G401 (cell line): ENCODE data around the gene TECTB. TPM values are rescaled to one million over a fixed set of nuclear protein-coding genes. Genes with fewer than 3 reads are reported as not detected.

Source experiments
- DNase-seq: peaks from one replicate; pipeline ENCODE4 v3.0.0-alpha.2; 2015; ENCODE audit warnings: low spot score
- in situ Hi-C: cut with HindIII; loops from 2 replicates; pipeline ENCODE4 v1.10.0; 2016; ENCODE audit warnings: low sequenced_read_pairs, mixed read lengths
- total RNA-seq: library from RNA; depleted of rRNA; stranded (reverse); fragments of >200 nt; shearing (Covaris generic); gene quantifications from 2 replicates; pipeline ENCODE4 v1.2.3, GENCODE V29; 2014

TECTB gene
- total RNA-seq, 1 experiment from 2014 or later: not detected

GRCh38 chr10:112299456-112299855 is 16.3 kb downstream of the TECTB start:
- DNase-seq: no peak
- in situ Hi-C loops: no loop called here

GRCh38 chr10:112302335-112302734 is 19.1 kb downstream of the TECTB start:
- in situ Hi-C loops: no loop called here

DNA sequence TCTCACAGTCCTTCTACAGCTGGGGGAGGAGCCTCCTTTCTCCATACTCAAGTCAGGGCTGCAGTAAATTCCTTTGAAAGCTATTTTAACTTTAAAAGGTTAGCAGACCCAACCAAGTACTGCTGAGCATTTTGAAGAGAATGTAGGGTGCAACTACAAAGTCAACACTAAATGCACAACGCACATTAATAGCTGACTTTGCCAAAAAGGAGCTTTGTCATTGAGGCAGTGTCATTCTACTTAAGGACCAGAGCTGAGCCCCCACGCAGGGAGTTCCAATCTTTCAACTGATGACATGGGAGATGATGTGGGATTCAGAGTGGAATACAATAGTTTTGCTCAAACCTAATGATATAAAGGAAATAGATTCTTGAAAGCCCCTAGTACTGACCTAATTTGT is 20.3 kb downstream of the TECTB start:
- in situ Hi-C loops: no loop called here

More at GRCh38 chr10:112302335-112302734, 19.1 kb downstream of the TECTB start:
- no peak for DNase-seq

DNA sequence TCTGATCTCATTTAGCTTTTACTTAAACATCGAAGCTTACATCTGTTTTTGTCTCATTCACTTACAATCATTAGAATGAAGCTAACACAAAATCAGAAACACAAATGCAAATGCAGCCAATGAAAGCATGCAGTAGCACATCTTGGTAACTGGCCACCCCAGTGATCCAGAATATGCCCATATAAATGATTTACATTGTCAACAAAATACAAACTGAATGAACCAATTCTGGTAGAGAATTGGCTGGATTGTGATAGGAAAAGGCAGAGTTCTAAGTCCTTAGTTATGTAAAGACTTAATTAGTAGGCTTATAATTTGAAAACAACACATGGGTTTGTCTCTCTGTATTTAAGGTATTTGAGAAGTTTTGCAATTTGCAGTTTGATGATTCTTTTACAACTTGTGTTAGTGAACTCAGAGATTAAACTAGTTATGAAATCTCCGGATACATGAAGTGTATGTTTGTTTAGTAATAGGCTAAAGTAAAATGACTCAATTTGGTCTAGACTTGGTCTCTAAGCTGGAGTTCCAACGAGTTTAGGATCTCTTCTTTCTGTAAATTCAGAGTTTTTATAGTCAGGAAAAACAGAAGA is 21.2 kb downstream of the TECTB start:
- DNase-seq: no peak
- in situ Hi-C loops: no loop called here

More for the DNA sequence above, 20.3 kb downstream of the TECTB start:
- DNase-seq: no peak

GRCh38 chr10:112307358-112308124 is 24.3 kb downstream of the TECTB start:
- in situ Hi-C loops: no loop called here
- DNase-seq: peak; percentile 22

DNA sequence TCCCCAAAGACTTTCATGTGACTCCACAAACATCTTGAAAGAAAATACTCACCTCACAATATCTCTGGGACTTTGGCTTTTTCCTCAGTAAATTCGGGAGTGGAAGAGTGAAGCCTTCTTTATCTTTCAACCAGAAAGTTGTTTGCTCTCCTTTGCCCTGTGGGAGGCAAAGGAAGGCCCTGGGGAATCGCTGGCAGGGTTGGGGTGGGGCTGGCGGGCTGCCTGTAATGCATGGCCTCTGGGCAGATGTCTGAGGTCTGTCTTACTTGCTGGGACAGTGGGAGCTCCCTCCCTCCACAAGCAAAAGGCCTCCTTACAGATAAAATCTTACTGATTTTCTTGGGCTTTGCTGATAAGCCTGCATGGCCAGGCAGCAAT is 24.9 kb downstream of the TECTB start:
- in situ Hi-C loops: no loop called here
- no peak for DNase-seq

GRCh38 chr10:112311481-112311880 is 28.3 kb downstream of the TECTB start:
- in situ Hi-C loops: no loop called here
- no peak for DNase-seq

DNA sequence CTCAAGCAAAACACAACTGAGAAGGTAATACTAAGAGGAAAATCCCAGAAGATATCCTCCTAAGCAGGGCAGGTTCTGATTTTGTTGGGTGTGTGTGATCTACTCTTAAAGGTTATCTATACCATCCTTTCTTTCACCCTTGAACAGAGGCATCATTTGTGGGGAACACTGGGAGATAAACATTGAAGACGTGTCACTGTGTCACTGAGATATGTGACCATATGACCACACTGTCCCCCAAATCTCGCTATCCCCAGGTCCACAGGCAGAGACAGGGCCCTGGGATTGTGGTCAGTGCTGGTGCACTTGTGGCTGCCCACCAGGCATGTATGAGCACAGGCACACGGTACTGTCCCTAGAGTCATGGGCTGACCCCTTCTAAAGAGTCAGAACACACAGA is 30.0 kb downstream of the TECTB start:
- in situ Hi-C loops: no loop called here
- no peak for DNase-seq

DNA sequence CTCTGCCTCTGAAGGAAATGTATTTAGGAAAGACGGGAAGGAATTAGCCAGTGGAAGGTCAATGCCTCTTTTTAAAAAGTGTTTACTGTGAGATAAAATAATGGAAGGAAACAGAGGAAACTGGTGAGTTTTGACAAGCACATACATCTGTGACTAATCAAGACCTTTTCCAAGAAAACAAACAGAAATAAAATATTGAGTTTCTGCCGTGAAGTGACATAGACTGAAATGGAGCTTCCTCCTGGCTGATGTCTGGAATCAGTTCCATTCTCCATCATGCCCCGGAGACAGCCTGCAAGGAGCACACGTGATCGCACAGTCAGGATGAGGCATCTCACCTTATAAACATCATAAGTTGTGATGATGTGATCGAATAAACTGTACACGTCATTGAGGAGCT is 30.7 kb downstream of the TECTB start:
- no peak for DNase-seq
- in situ Hi-C loops: no loop called here

GRCh38 chr10:112314822-112315474 is 31.7 kb downstream of the TECTB start:
- in situ Hi-C loops: no loop called here
- DNase-seq: peak; percentile 78

DNA sequence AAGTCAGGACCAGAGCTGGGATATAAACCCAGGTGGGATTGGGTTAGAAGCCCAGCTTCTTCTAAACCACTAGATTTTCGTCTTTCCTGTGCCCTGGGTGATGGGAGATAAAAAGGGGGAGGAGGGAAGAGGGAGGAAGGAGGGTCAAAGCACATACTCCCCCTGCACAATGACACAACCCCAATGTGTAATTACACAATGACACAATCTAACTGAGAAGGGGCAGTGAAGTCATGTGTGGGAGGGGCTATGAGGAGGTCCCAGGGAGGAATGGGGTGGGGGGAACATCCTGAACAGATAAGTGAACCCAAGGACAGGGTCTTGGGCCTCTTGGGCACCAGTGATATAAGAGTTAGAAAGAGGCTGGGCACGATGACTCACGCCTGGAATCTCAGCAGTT is 44.5 kb downstream of the TECTB start:
- no peak for DNase-seq
- in situ Hi-C loops: no loop called here

GRCh38 chr10:112330162-112330561 is 47.0 kb downstream of the TECTB start:
- DNase-seq: no peak
- in situ Hi-C loops: no loop called here

DNA sequence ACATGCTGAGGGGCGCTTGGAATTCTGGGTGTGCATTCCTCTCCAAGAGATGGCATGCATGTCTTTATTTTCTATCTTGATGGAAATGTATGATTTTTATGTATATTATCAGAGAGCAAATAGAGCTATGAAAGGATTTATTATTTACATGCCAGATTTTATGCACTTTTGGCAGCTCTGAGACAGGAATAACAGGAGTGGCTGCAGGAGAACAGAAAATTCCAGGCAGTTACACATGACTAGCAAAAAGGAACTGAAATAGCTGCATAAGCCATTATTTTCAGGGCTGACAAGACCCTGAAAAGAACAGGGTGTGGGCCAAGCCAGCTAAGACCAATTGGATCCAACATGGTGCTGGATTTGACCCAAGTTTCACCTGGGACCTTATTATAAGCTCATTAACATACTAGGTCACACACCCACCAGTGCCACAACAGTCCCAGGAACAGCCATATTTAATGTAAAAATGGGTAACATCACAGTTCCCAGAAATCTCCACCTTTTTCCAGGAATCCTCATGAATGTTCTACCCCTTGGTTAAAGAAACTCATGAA is 47.5 kb downstream of the TECTB start:
- in situ Hi-C loops: no loop called here
- no peak for DNase-seq

- in situ Hi-C loops: no loop called here
- no peak for DNase-seq
Observed at GRCh38 chr10:112332022-112332421, 48.8 kb downstream of the TECTB start.

DNA sequence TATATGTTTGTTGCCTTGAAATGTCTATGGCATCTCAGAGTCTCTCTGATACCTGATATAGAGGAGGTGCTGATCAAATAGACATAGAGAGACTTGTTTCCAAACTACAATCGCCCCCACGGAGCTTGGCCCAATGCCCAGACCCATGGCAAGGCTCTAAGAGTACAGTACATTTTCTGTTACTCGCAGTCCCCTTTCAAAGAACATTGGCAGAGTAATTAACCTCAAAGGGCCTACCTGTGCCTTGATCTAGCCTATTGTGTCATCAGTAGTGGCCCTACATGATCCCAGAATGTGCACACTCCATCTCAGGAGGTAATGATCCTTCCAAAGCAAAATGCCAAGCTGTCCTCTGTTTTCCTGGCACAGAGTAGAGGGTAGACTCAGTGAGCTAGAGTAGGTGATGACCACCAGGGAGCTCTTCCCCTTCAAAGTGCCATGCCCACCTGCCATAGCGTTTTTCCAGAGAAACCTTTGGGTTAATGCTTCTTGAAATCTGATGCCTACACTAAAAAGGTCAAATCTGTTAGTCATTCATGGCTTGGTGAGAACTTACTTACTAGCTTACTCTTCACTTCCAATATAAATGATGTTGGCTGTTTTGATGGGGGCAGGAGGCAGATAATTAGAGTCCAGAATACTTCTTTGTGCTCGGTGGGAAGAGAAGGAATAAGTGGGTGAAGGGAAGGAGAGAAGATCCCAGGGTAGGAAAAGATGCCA is 49.5 kb downstream of the TECTB start:
- DNase-seq: no peak
- in situ Hi-C loops: no loop called here

DNA sequence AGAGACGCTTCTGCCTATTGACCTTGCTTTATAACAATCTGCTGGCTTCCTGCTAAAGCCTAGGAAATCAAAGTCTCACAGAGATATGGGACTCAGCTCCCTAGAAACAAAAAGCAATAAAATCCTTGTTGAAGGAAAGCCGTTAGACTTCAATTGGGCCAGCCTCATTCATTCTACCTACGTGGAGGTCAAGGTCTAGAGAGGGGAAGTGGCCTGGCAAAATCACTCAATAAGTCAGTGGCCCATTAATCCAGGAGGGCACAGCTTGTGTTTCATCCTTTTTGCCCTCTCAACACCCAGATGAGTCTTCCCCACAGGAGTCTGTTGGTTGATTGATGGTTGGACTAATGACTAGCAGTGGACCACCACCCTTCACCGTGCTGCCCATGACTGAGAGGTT is 50.3 kb downstream of the TECTB start:
- in situ Hi-C loops: no loop called here
- DNase-seq: no peak

- DNase-seq: no peak
- in situ Hi-C loops: no loop called here
Observed at GRCh38 chr10:112335111-112335867, 52.1 kb downstream of the TECTB start.

DNA sequence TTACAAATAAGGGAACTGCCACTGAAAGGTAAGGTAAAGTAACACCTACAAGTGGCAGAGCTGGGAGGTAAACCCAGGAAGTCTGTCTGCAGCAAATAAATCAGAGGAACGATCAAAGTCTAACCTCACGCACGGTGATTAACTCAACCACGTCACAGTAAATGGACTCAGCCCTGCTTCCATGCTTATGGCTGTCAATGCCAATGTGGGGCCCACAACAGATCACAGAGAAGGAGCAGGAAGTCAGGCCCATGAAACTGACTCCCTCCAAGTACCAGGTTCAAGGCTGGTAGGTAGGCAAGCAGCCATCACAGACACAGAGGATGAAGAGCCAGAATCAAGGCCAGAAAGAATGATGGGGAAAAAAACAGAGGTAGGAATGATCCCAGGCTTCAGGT is 52.7 kb downstream of the TECTB start:
- no peak for DNase-seq
- in situ Hi-C loops: no loop called here
